ENCODE results near the gene SLC26A8. TPM values are rescaled to one million over a fixed set of nuclear protein-coding genes. Genes with fewer than 3 reads are reported as not detected.

The SLC26A8 gene
- total RNA-seq, 1 experiment from 2014 or later: 0.09 TPM

GRCh38 chr6:35955521-35955920, 68.9 kb downstream of the SLC26A8 start:
- no peak overlapping the region for H2AFZ ChIP-seq (ENCODE audit: low read length)
- H2BK15ac ChIP-seq (ENCODE audit: low read depth, low read length): no peak overlapping the region
- no peak overlapping the region for H3K4me2 ChIP-seq (ENCODE audit: insufficient read depth, insufficient read length, low read length)
- no peaks in the 10 kb centered on the region for H3K27me3 ChIP-seq (ENCODE audit: insufficient read depth, low read length)
- H3T11ph ChIP-seq (ENCODE audit: low read length): no peak overlapping the region
- peaks cover 2% of the 10 kb centered on the region; the same call in 1 of the 2 replicates for H3K27me3 Mint-ChIP-seq (ENCODE audit: low read depth)
- no peak overlapping the region for H3K4ac ChIP-seq (ENCODE audit: low read depth, low read length)
- H3K9me3 Mint-ChIP-seq: no peaks in the 10 kb centered on the region
- H3K79me2 ChIP-seq (ENCODE audit: insufficient read depth, low read length): no peaks in the 10 kb centered on the region; the same call in 1 of the 2 replicates
- no peak overlapping the region for H3K18ac ChIP-seq (ENCODE audit: insufficient read length, low read depth, low read length)
- H4K20me1 ChIP-seq (ENCODE audit: control insufficient read depth, insufficient read depth, insufficient read length): no peaks in the 10 kb centered on the region
- H3K4me1 Mint-ChIP-seq: peaks cover 9 to 10% of the 10 kb centered on the region in 2 experiments
- no peaks in the 10 kb centered on the region for H3K79me1 ChIP-seq (ENCODE audit: insufficient read depth, low read depth, low read length, poor library complexity, severe bottlenecking)
- no peak overlapping the region for H3K56ac ChIP-seq (ENCODE audit: insufficient read length, low read depth, low read length)
- H2BK5ac ChIP-seq (ENCODE audit: insufficient read length, low read length): no peak overlapping the region
- H3K23me2 ChIP-seq (ENCODE audit: insufficient read length, low read depth, low read length, poor library complexity, severe bottlenecking): no peaks in the 10 kb centered on the region
- H2BK20ac ChIP-seq (ENCODE audit: low read depth, low read length, poor library complexity, severe bottlenecking): no peak overlapping the region
- H2BK12ac ChIP-seq (ENCODE audit: insufficient read length, low read depth, low read length): no peak overlapping the region
- H3K23ac ChIP-seq (ENCODE audit: insufficient read length, low read depth, low read length): no peak overlapping the region
- H4K5ac ChIP-seq (ENCODE audit: insufficient read length, low read depth, low read length): no peak overlapping the region
- H3K14ac ChIP-seq (ENCODE audit: insufficient read depth, low read length): no peak overlapping the region
- H3K27ac ChIP-seq (ENCODE audit: insufficient read length, low read depth, low read length): no peak overlapping the region
- no peak overlapping the region; a peak in 1 of 7 replicates for H3K27ac Mint-ChIP-seq
- no peaks in the 10 kb centered on the region for H3K4me1 ChIP-seq (ENCODE audit: insufficient read depth, low read length)
- H2BK120ac ChIP-seq (ENCODE audit: low read depth, low read length, poor library complexity, severe bottlenecking): no peak overlapping the region
- H4K91ac ChIP-seq (ENCODE audit: insufficient read length, low read depth, low read length): no peak overlapping the region
- H3K4me3 Mint-ChIP-seq: no peak overlapping the region
- DNase-seq: no peak
- WGBS (ENCODE audit: extremely low coverage, insufficient read length, low lambda C conversion rate): no CpG with 5 or more reads among the region's 5 CpGs
- H3K9me3 ChIP-seq (ENCODE audit: control insufficient read depth, low read depth, low read length): no peaks in the 10 kb centered on the region
- no peak for TF ChIP-seq CTCF (conservative IDR thresholded peaks at IDR 0.05)
- no peaks in the 10 kb centered on the region for H3K36me3 Mint-ChIP-seq (ENCODE audit: insufficient read depth in 1 of 3, low read depth in 3 of 3)
- H4K8ac ChIP-seq (replicated peaks; ENCODE audit: insufficient read length, low read depth, low read length): no peak overlapping the region
- H2AK5ac ChIP-seq (ENCODE audit: insufficient read length, low read length): no peak overlapping the region
- no peak overlapping the region for H3K9ac ChIP-seq (ENCODE audit: extremely low read depth, insufficient read length, low read length)
